GM19193 (cell line): Measurements from ENCODE around the gene CRB3.

Source experiments
- POLR2A ChIP-seq: IDR thresholded peaks from 4 replicates; pipeline ENCODE4 v1.6.1; 2011; ENCODE audit not compliant: insufficient read depth, insufficient read length; ENCODE audit errors: extremely low read depth

The CRB3 gene

GRCh38 chr19:6453951-6454565 lies 10.0 kb upstream of the CRB3 start:
- no peak for TF ChIP-seq POLR2A

- TF ChIP-seq POLR2A, result no peak
Measured at GRCh38 chr19:6455924-6456323, 8.1 kb upstream of the CRB3 start.

DNA sequence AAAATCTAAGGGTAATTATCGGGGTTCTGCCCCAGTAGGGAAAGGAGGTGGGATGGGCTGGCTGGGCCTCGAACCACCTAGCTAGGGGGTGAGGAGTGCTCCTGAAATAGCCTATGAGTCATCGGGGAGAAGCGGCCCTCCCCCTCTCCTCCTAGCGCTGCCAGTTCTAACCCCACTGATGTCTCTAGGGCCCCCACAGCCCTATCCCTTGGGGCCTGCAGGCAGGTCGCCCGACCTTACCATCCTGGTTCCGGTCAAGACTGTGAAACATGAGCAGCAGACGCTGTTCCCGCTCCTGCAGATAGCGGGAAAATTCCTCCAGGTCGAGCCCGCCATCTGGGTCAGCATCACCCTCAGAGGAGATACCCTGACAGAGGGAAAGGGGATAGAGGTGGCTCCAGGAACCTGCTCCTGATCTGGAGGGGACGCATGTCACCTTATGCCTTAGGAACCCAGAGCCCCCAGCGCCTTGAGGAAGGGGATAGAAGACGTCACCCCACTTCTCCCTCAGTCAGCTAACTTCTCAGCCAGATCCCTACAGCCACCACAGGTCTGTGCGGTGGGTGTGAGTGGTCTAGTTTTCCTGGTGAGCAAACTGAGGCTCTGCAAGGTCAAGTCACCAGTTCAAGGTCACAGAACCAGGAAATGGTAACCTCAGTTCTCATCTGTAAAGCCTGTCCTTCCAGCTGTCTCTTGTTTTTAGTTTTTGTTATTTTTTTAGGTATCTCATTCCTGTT lies 5.9 kb upstream of the CRB3 start:
- TF ChIP-seq POLR2A, result peak; percentile 22

- TF ChIP-seq POLR2A, result no peak
Measured at GRCh38 chr19:6458695-6459261, 5.3 kb upstream of the CRB3 start.

GRCh38 chr19:6459262-6460098 lies 4.6 kb upstream of the CRB3 start, which contains the start of gene SLC25A23:
SLC25A23 (minus strand) TSS chr19:6459792; CDS start chr19:6459628, 164 bp downstream.
- peak; percentile 51 for TF ChIP-seq POLR2A

DNA sequence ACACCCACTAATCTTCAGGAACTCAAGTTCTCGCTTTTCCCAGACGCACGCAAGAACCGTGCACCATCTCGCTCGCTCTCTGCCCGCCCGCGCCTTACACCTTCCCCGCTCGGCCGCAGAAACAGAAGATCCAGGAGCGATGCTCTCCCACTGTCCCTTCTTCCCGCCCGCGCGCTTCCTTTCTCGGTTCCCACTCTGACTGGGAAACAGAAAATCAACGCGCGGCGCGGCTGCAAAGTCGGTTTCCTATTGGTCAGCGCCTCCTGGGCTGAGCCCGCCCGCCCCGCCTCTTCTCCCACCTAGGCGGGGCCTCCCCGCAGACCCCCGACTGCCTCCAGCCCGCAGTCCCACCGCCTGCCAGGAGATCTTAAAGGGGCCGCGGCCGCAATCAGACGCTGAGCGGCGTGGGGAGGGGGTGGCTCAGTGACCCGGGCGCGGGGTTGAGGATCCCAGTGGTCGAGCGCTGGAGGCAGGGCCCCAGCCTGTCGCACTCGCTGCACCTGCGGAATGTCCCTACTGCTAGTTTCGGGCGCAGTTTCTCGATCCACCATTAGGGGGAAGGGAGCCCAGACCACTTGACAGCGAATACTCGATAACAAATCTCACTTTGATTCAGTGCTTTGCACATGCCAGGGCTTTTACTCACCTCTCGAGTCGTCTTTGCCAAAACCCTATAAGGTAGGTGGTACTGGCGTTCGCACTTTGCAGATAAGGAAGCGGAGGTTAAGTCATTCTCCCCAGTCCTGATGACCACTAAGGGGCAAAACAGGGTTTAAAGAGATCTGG lies 3.8 kb upstream of the CRB3 start:
- TF ChIP-seq POLR2A, result peak; percentile 68

DNA sequence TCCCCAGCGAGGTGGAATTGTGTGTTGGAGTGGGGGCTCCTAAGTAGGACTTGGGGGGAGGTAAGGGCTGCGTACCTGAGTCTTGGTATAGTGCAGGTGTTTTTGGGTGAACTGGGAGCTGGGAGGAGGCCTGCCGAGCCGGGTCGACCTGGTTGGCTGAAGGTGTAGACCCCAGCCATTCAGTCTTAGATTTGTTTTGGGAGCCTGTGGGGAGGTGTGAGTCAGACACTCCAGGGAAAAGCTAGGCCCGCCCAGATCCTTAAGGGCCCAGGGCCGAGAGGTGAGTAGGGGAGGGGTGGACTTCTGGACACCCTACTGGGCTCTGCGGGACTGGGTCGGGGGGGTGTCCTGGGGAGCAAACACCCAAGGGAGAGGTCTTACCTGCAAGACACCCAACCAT lies 935 bp downstream of the CRB3 start:
- no peak for TF ChIP-seq POLR2A

- no peak for TF ChIP-seq POLR2A
Measured at GRCh38 chr19:6465663-6466062, 1.6 kb downstream of the CRB3 start.

DNA sequence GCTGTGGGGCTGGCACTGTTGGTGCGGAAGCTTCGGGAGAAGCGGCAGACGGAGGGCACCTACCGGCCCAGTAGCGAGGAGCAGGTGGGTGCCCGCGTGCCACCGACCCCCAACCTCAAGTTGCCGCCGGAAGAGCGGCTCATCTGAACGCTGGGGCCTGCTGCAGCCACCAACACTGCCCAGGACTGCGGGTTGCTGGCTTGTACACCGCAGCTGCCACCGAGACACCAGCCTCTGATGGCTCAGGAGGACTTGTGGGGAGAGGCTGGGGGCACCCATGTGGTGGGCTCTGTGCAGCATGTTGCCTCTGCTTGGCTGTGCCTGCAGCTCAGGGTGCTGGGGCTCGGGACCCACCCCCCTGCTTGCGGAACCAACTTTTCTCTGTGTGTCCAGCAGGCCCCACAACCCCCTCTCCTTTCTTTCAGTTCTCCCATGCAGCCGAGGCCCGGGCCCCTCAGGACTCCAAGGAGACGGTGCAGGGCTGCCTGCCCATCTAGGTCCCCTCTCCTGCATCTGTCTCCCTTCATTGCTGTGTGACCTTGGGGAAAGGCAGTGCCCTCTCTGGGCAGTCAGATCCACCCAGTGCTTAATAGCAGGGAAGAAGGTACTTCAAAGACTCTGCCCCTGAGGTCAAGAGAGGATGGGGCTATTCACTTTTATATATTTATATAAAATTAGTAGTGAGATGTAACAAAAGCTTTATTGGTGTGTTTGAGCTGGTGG lies 2.6 kb downstream of the CRB3 start:
- no peak for TF ChIP-seq POLR2A

- no peak for TF ChIP-seq POLR2A
Measured at GRCh38 chr19:6467384-6467783, 3.3 kb downstream of the CRB3 start.

DNA sequence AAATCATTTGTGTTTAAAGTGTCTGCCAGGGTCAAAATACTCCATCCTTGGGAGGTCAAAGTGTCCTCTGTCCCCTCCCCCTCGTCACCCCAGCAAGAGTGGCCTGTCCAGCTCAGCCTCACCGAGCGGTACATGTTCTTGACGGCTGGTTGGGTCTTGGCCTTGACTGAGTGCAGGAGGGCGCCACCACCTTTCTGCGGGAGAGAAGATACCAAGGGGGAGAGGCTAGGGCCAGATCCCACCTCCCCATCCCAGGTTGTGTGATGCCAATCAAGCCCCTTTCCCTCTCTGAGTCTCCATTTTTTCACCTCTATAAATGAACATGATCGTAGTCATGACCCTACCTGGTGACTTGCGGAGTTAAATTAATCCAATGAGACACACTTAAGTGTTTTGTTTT lies 6.1 kb downstream of the CRB3 start:
- TF ChIP-seq POLR2A, result no peak

GRCh38 chr19:6471076-6471475 lies 7.0 kb downstream of the CRB3 start:
- TF ChIP-seq POLR2A, result no peak

DNA sequence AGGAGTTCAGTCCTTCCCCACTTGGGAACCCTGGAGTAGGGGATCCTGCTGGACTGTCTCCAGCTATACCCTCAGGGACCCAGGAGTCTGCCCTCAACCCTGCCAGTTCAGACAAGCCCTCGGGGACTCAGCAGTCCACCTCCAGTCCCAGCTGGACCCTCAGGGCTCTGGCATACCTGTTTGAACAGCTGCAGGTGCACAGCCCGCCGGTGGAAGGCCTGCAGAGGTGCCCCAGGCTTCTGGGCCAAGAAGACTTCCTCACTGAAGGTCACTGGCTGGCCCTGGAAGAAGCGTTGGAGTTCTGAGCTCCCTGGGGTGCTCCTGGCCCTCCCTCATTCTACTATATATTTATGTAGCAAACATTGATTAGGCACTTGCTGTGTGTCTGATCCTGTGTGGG lies 8.6 kb downstream of the CRB3 start:
- TF ChIP-seq POLR2A, result no peak

- TF ChIP-seq POLR2A, result no peak
Measured at GRCh38 chr19:6473647-6474046, 9.6 kb downstream of the CRB3 start.
